Heart left ventricle (tissue), 16 donors: ENCODE measurements around the gene WBP2. TPM values are rescaled to one million over a fixed set of nuclear protein-coding genes. Genes with fewer than 3 reads are reported as not detected.

Experiments used
- ATAC-seq, 4 donors: fragments of 200-7000 bp; cut with Tn5 transposase; one replicate each; pipeline ENCODE4 v1.9.1; 2020 to 2022; ENCODE audit warnings: moderate library complexity in 4 of 4, mild to moderate bottlenecking in 3 of 4, moderate number of reproducible peaks in 1 of 4
- DNase-seq, 5 donors: peaks; one replicate each; pipeline ENCODE4 v3.0.0-alpha.2; 2020
- H3K27ac ChIP-seq, 12 donors: fragments of 200-600 bp; sonication (generic) in 4 of 12; one replicate each; pipeline versions ENCODE4 v1.5.0 to v1.8.0; 2016 to 2022; ENCODE audit warnings: mild to moderate bottlenecking in 2 of 12
- H3K27me3 ChIP-seq, 9 donors: fragments of 200-600 bp; sonication (generic) in 2 of 9; one replicate each; pipeline versions ENCODE4 v1.5.1 to v1.8.0; 2016 to 2022; ENCODE audit warnings: mild to moderate bottlenecking in 3 of 9
- H3K36me3 ChIP-seq, 9 donors: fragments of 200-600 bp; sonication (generic) in 2 of 9; one replicate each; pipeline versions ENCODE4 v1.5.0 to v1.8.0; 2018 to 2022; ENCODE audit warnings: mild to moderate bottlenecking in 2 of 9
- H3K4me1 ChIP-seq, 12 donors: fragments of 200-600 bp; sonication (generic) in 4 of 12; one replicate each; pipeline versions ENCODE4 v1.5.0 to v1.8.0; 2016 to 2022; ENCODE audit warnings: mild to moderate bottlenecking in 3 of 12
- H3K4me3 ChIP-seq, 12 donors: fragments of 200-600 bp; sonication (generic) in 4 of 12; one replicate each; pipeline versions ENCODE4 v1.5.0 to v1.8.0; 2017 to 2022; ENCODE audit warnings: mild to moderate bottlenecking in 9 of 12, moderate library complexity in 4 of 12
- H3K9me3 ChIP-seq, 12 donors: fragments of 200-600 bp; sonication (generic) in 4 of 12; one replicate each; pipeline versions ENCODE4 v1.5.0 to v1.8.0; 2016 to 2022; ENCODE audit warnings: mild to moderate bottlenecking in 1 of 12
- POLR2A ChIP-seq, 2 donors: fragments of 450-650 bp; IDR thresholded peaks; one replicate each; pipeline ENCODE4 v1.6.1; 2017; ENCODE audit warnings: antibody characterized with exemption in 2 of 2, mild to moderate bottlenecking in 2 of 2, moderate library complexity in 2 of 2
- WGBS, 4 donors: extraction: QIAGEN DNeasy Blood & Tissue Kit in 2 of 4; methylation state at CpG; one replicate each; pipeline versions ENCODE4 v1.1.5 to v1.1.7; 2013 to 2018; 5-methylcytosine and 5-hydroxymethylcytosine counted together
- intact Hi-C, 10 donors: fragments of 100-400 bp; cut with DNase I; formaldehyde crosslinking; loops; one replicate each; pipeline versions ENCODE4 v1.11.1 to v1.14.2; 2022
- polyA plus RNA-seq, 2 donors: library from polyadenylated mRNA; stranded (reverse); fragments of 200-250 nt; gene quantifications; one replicate each; pipeline ENCODE4 v1.2.3, GENCODE V29; 2013
- total RNA-seq, 9 donors: library from RNA; depleted of rRNA in 2 of 9; stranded (reverse); fragments of >200 nt in 2 of 9; fragmentation: NEBNext Ultra II Directional in 3 of 9; extraction: Animal tissue kit (Norgen Biotek cat#: 25700) in 3 of 9; gene quantifications; one replicate each; pipeline versions ENCODE4 v1.1.0 to v1.2.4, GENCODE V29; 2016 to 2023
- TF ChIP-seq, protein P1 (sequence below), 12 donors: fragments of 200-600 bp; sonication (generic) in 4 of 12; IDR thresholded peaks; one replicate each; pipeline versions ENCODE4 v1.5.0 to v1.8.0; 2018 to 2022; ENCODE audit warnings: antibody characterized with exemption in 12 of 12, mild to moderate bottlenecking in 5 of 12
- donor health status: ischemic (EF 13 %, LVEDD 7.1; RV severe dilation, severe dysfunction).
- donor health status: healthy with polysubstance abuse.
- donor health status: DM: no; HTN: yes; CAD: no.
- donor health status: DM: no; HTN: no; CAD: no.
- donor health status: ischemic (EF 25% LVEDD 6.9; RV normal size, moderate dysfunction).
- donor health status: ischemic (EF 25% LVEDD 5.7; RV mildly dilated, moderate dysfunction).
- donor health status: healthy.
- donor health status: DM: yes; HTN: yes; CAD: no.
- donor health status: ischemic (EF 35%, LVEDD 5.7; RV mildly dilated, moderate dysfunction).
- donor health status: nonischemic (EF 11% LVEDD 7.7; RV severe dilation, severe dysfunction).
- donor health status: DM: yes; HTN: yes; CAD: no.
- donor health status: PGD.
- donor health status: ischemic (EF 29% LVEDD 5.4; RV normal size, mild dysfunction).
- donor health status: nonischemic (EF 23%, LVEDD 6.1; RV moderate dilation, normal function).

WBP2 gene
- total and polyA plus RNA-seq, 11 donors, result 128 to 311 (median 158) TPM

- H3K36me3 ChIP-seq, result peaks cover 0 to 21% (median 14%) of the 10 kb centered on the region in 9 donors
- H3K27ac ChIP-seq, result peak overlapping the region; percentile 94 to 100 (median 98)
- no peaks in the 10 kb centered on the region for H3K27me3 ChIP-seq
- intact Hi-C loops, result loop anchor here in 4 of 10 donors (5.0 kb wide), 2 partner anchors 36 to 41 kb away; partner anchors contain the start of gene TRIM65 (in 3 of the 4)
- no peaks in the 10 kb centered on the region for H3K9me3 ChIP-seq
- peak overlapping the region; percentile 56 to 97 (median 82) for H3K4me3 ChIP-seq
- ATAC-seq, result no peak
- DNase-seq, result peak in 1 of 5 donors; percentile 67
- WGBS, 4 donors, result 1 to 12% (median 3%) methylated on average over 4 to 24 of the region's 24 CpGs
- peaks cover 0 to 70% (median 39%) of the 10 kb centered on the region in 12 donors for H3K4me1 ChIP-seq
- TF ChIP-seq, protein P1, sequence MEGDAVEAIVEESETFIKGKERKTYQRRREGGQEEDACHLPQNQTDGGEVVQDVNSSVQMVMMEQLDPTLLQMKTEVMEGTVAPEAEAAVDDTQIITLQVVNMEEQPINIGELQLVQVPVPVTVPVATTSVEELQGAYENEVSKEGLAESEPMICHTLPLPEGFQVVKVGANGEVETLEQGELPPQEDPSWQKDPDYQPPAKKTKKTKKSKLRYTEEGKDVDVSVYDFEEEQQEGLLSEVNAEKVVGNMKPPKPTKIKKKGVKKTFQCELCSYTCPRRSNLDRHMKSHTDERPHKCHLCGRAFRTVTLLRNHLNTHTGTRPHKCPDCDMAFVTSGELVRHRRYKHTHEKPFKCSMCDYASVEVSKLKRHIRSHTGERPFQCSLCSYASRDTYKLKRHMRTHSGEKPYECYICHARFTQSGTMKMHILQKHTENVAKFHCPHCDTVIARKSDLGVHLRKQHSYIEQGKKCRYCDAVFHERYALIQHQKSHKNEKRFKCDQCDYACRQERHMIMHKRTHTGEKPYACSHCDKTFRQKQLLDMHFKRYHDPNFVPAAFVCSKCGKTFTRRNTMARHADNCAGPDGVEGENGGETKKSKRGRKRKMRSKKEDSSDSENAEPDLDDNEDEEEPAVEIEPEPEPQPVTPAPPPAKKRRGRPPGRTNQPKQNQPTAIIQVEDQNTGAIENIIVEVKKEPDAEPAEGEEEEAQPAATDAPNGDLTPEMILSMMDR (IDR thresholded peaks at IDR 0.05), result peak in 1 of 12 donors; percentile 33
- no peak for TF ChIP-seq POLR2A (IDR thresholded peaks at IDR 0.05)
Observed at GRCh38 chr17:75856062-75856756, 1.1 kb upstream of the WBP2 start.

DNA sequence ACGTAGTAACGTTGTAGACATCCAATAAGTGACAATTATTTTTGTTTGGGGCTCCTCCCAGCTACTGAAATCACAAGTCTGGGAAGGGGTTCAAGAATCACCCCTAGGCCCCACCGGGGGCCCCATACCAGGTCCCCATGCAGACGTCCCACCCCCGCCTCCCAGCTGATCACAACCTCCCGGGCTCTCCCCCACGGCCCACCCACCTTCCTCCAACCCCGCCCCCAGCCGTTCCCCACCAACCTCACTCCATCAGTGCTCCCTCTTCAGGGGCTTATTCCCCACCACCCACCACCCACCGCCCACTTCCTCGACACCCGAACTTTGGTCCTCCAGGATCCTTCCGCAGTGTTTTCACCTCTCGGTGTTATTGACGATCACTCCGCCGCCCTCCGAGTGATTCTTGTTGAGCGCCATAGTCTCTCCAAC is 240 bp downstream of the WBP2 start:
- peak; percentile 2 to 32 (median 4) for ATAC-seq
- WGBS, 4 donors, result 0 to 1% (median 1%) methylated on average over 12 to 19 of the region's 19 CpGs
- Histone ChIP-seq H3K4me3 (peak overlapping the region; percentile 57 to 97 (median 82)), H3K4me1 (peaks cover 2 to 80% (median 51%) of the 10 kb centered on the region in 12 donors), H3K27me3 (no peaks in the 10 kb centered on the region), H3K36me3 (peaks cover 0 to 34% (median 27%) of the 10 kb centered on the region in 9 donors), H3K9me3 (no peaks in the 10 kb centered on the region), H3K27ac (peak overlapping the region; percentile 70 to 100 (median 91))
- no peak for TF ChIP-seq POLR2A (IDR thresholded peaks at IDR 0.05)
- TF ChIP-seq, protein P1 (IDR thresholded peaks at IDR 0.05), result peak in 2 of 12 donors; percentile 30 to 33
- intact Hi-C loops, result loop anchor here in 8 of 10 donors (1.0 to 5.0 kb wide), 10 partner anchors 17 to 78 kb away; partner anchors contain the start of genes TRIM65 (in 5 of the 8), TRIM47 (in 2 of the 8), MRPL38 (in 1 of the 8) and UNK (in 1 of the 8)
- DNase-seq, result peak in 1 of 5 donors; percentile 56

DNA sequence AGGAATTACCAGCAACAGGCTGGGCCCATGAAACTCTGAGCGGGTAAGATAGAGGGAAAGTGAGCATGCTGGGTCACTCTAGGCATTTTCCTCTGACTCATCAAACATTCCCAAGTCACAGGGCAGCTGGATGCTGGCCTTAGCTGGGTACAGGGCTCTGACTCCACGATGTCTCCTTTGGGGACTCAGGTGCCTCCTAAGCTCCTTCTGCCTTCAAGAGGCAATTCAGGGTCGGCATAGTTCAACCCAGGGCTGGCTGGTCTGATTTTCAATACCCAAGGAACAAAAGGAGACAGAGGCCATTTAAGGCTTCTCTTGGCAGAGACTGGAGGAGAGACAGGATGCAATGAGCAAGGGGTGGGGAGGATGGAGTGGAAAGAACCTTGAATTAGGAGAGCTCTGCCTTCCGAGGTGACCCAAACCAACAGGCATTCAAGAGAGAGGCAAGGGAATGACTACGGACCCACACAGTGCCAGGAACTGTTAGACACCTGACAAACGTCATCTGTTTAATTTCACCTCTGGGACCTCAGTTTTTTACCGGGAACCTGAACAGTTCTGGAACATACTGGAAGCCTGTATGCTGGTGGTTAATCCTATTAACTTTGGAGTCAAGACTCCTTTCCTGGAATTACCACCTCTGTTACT is 910 bp downstream of the WBP2 start:
- H3K27me3 ChIP-seq, result no peaks in the 10 kb centered on the region
- no peaks in the 10 kb centered on the region for H3K9me3 ChIP-seq
- intact Hi-C loops, result loop anchor here in 4 of 10 donors (2.0 to 5.0 kb wide), 5 partner anchors 23 to 77 kb away; partner anchors contain the start of genes MRPL38 (in 1 of the 4), TRIM65 (in 1 of the 4) and UNK (in 1 of the 4)
- H3K4me1 ChIP-seq, result peaks cover 9 to 83% (median 57%) of the 10 kb centered on the region in 12 donors
- TF ChIP-seq, protein P1 (IDR thresholded peaks at IDR 0.05), result no peak
- ATAC-seq, result peak in 1 of 4 donors; percentile 8
- no peak for DNase-seq
- H3K4me3 ChIP-seq, result peak overlapping the region; percentile 57 to 97 (median 82)
- peak overlapping the region in 11 of 12 donors; percentile 70 to 100 (median 93) for H3K27ac ChIP-seq
- 11 to 25% (median 14%) methylated on average over 7 of the region's 7 CpGs for WGBS, 4 donors
- peaks cover 0 to 41% (median 34%) of the 10 kb centered on the region in 9 donors for H3K36me3 ChIP-seq
